Neural cell (in vitro differentiated cells): Measurements from ENCODE around the gene ZP1. TPM values are rescaled to one million over a fixed set of nuclear protein-coding genes. Genes with fewer than 3 reads are reported as not detected.

Experiments used
- H2AFZ ChIP-seq: fragments of 200-600, 300-800 bp; sonication (generic), shearing (Covaris generic); 2 replicates; pipeline ENCODE4 v1.6.0; 2014; ENCODE audit warnings: low read depth, mild to moderate bottlenecking, antibody characterized with exemption, low read length, moderate library complexity
- H3F3A ChIP-seq: fragments of 200-600 bp; shearing (Covaris generic); 2 replicates; pipeline ENCODE4 v1.6.1; 2016; ENCODE audit warnings: mild to moderate bottlenecking, moderate library complexity, mixed read lengths, antibody characterized with exemption, low read length; ENCODE audit not compliant: insufficient read depth, poor library complexity, severe bottlenecking
- H3K27ac ChIP-seq: fragments of 200-600, 300-800 bp; sonication (generic), shearing (Covaris generic); 2 replicates; pipeline ENCODE4 v1.5.1; 2014; ENCODE audit warnings: mild to moderate bottlenecking, low read length, moderate library complexity
- H3K27me3 ChIP-seq: fragments of 300-800, 200-600 bp; sonication (generic), shearing (Covaris generic); 2 replicates; pipeline ENCODE4 v1.6.0; 2014; ENCODE audit warnings: mild to moderate bottlenecking, low read depth, low read length, moderate library complexity; ENCODE audit not compliant: insufficient read depth
- H3K36me3 ChIP-seq: fragments of 300-800, 200-600 bp; sonication (generic), shearing (Covaris generic); 2 replicates; pipeline ENCODE4 v1.5.1; 2014; ENCODE audit warnings: mild to moderate bottlenecking, antibody characterized with exemption, low read length, moderate library complexity; ENCODE audit not compliant: insufficient read depth
- H3K4me2 ChIP-seq: fragments of 300-800, 200-600 bp; sonication (generic), shearing (Covaris generic); 2 replicates; pipeline ENCODE4 v1.6.0; 2014; ENCODE audit warnings: mild to moderate bottlenecking, low read length
- H3K4me3 ChIP-seq: fragments of 300-800, 200-600 bp; sonication (generic), shearing (Covaris generic); 2 replicates; pipeline ENCODE4 v1.5.1; 2014; ENCODE audit warnings: mild to moderate bottlenecking, low read length, moderate library complexity
- H3K79me2 ChIP-seq: fragments of 200-600 bp; shearing (Covaris generic); replicated peaks from 2 replicates; pipeline ENCODE4 v1.6.0; 2014; ENCODE audit warnings: mild to moderate bottlenecking, low read length, moderate library complexity; ENCODE audit not compliant: insufficient read depth
- H3K9ac ChIP-seq: fragments of 300-800, 200-600 bp; sonication (generic), shearing (Covaris generic); 2 replicates; pipeline ENCODE4 v1.6.1; 2016; ENCODE audit warnings: mild to moderate bottlenecking, low read length, mixed read lengths
- H3K9me2 ChIP-seq: fragments of 200-600 bp; shearing (Covaris generic); 2 replicates; pipeline ENCODE4 v1.6.1; 2016; ENCODE audit warnings: mild to moderate bottlenecking, low read length, mixed read lengths; ENCODE audit not compliant: insufficient read depth
- H3K9me3 ChIP-seq: fragments of 200-600, 300-800 bp; sonication (generic), shearing (Covaris generic); 2 replicates; pipeline ENCODE4 v1.6.1; 2016; ENCODE audit warnings: mild to moderate bottlenecking, mixed run types, low read length, moderate library complexity, mixed read lengths
- H4K20me1 ChIP-seq: fragments of 200-600 bp; shearing (Covaris generic); 2 replicates; pipeline ENCODE4 v1.6.1; 2016; ENCODE audit warnings: mild to moderate bottlenecking, mixed run types; ENCODE audit not compliant: insufficient read depth
- EP300 ChIP-seq: fragments of 450-650 bp; conservative IDR thresholded peaks from 2 replicates; pipeline ENCODE4 v1.6.1; 2014; ENCODE audit warnings: antibody characterized with exemption, mild to moderate bottlenecking, moderate library complexity; ENCODE audit not compliant: poor library complexity, severe bottlenecking
- EZH2 ChIP-seq: fragments of 200-600, 300-800 bp; shearing (Covaris generic), sonication (generic); IDR thresholded peaks from 2 replicates; pipeline ENCODE4 v1.6.1; 2014; ENCODE audit warnings: antibody characterized with exemption, low read length, borderline replicate concordance, mild to moderate bottlenecking; ENCODE audit not compliant: insufficient read depth, poor library complexity, severe bottlenecking
- MXI1 ChIP-seq: fragments of 450-650 bp; conservative IDR thresholded peaks from 2 replicates; pipeline ENCODE4 v1.6.1; 2014; ENCODE audit warnings: antibody characterized with exemption, mild to moderate bottlenecking; ENCODE audit not compliant: poor library complexity, severe bottlenecking
- POLR2AphosphoS5 ChIP-seq: IDR thresholded peaks from 2 replicates; pipeline ENCODE4 v1.6.1; 2012
- RAD21 ChIP-seq: fragments of 450-650 bp; conservative IDR thresholded peaks from 2 replicates; pipeline ENCODE4 v1.6.1; 2014; ENCODE audit warnings: antibody characterized with exemption, mild to moderate bottlenecking, moderate library complexity
- REST ChIP-seq: IDR thresholded peaks from 2 replicates; pipeline ENCODE4 v1.6.1; 2012; ENCODE audit warnings: borderline replicate concordance
- SMC3 ChIP-seq: fragments of 450-650 bp; conservative IDR thresholded peaks from 2 replicates; pipeline ENCODE4 v1.6.1; 2014; ENCODE audit warnings: antibody characterized with exemption, mild to moderate bottlenecking, moderate library complexity; ENCODE audit not compliant: poor library complexity
- TAF1 ChIP-seq: IDR thresholded peaks from 2 replicates; pipeline ENCODE4 v1.6.1; 2012; ENCODE audit warnings: low read depth
- polyA plus RNA-seq: library from polyadenylated mRNA; depleted of rRNA; stranded (reverse); fragments of >200 nt; gene quantifications from 2 replicates; pipeline ENCODE4 v1.2.3, GENCODE V29; 2014
- TF ChIP-seq, protein P1 (sequence below): fragments of 450-650 bp; IDR thresholded peaks from 2 replicates; pipeline ENCODE4 v1.5.1; 2014; ENCODE audit warnings: antibody characterized with exemption, mild to moderate bottlenecking, moderate library complexity; ENCODE audit not compliant: poor library complexity, severe bottlenecking

Gene ZP1
- polyA plus RNA-seq, 1 donor from 2014 or later = 1.5 TPM

- TF ChIP-seq TAF1 = no peak
- Histone ChIP-seq H2AFZ (no peak overlapping the region), H3K9me3 (no peaks in the 10 kb centered on the region), H3K36me3 (no peaks in the 10 kb centered on the region), H3K9me2 (no peaks in the 10 kb centered on the region), H3K9ac (no peak overlapping the region), H3K27ac (no peak overlapping the region), H3K79me2 (no peaks in the 10 kb centered on the region), H3K4me3 (no peak overlapping the region), H3K4me2 (no peak overlapping the region), H3K27me3 (no peaks in the 10 kb centered on the region), H3F3A (no peaks in the 10 kb centered on the region), H4K20me1 (no peaks in the 10 kb centered on the region)
Observed at GRCh38 chr11:60857378-60858232, 9.7 kb upstream of the ZP1 start.

DNA sequence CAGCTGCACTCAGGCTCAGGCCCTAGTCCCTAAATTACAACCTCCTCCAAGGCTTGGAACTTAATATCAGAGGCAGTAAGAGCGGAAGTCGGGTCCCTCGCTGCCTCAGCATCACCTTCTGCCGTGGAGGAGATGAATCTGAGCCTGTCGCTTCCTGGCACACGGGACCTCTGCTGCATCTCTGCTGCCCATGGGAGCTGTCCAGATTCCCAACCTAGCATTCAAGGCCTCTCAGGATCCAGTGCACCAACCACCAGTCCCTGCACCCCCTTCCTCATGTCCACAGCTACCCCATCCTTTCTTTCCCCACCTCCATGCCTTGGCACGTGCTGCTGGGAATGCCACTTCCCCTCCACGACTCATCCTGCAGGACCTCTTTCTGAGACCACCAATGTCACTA lies 9.1 kb upstream of the ZP1 start:
- no peaks in the 10 kb centered on the region for H3K9me3 ChIP-seq
- no peak overlapping the region for H3K4me3 ChIP-seq
- no peaks in the 10 kb centered on the region for H3F3A ChIP-seq
- H3K36me3 ChIP-seq = no peaks in the 10 kb centered on the region
- H3K79me2 ChIP-seq = no peaks in the 10 kb centered on the region
- no peak overlapping the region for H3K4me2 ChIP-seq
- H3K9ac ChIP-seq = no peak overlapping the region
- H3K9me2 ChIP-seq = no peaks in the 10 kb centered on the region
- no peak overlapping the region for H2AFZ ChIP-seq
- TF ChIP-seq RAD21 (no peak), POLR2AphosphoS5 (no peak), TAF1 (no peak), REST (no peak), MXI1 (no peak), EP300 (no peak), SMC3 (no peak), EZH2 (no peak)
- TF ChIP-seq, protein P1, sequence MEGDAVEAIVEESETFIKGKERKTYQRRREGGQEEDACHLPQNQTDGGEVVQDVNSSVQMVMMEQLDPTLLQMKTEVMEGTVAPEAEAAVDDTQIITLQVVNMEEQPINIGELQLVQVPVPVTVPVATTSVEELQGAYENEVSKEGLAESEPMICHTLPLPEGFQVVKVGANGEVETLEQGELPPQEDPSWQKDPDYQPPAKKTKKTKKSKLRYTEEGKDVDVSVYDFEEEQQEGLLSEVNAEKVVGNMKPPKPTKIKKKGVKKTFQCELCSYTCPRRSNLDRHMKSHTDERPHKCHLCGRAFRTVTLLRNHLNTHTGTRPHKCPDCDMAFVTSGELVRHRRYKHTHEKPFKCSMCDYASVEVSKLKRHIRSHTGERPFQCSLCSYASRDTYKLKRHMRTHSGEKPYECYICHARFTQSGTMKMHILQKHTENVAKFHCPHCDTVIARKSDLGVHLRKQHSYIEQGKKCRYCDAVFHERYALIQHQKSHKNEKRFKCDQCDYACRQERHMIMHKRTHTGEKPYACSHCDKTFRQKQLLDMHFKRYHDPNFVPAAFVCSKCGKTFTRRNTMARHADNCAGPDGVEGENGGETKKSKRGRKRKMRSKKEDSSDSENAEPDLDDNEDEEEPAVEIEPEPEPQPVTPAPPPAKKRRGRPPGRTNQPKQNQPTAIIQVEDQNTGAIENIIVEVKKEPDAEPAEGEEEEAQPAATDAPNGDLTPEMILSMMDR = no peak
- no peaks in the 10 kb centered on the region for H3K27me3 ChIP-seq
- no peaks in the 10 kb centered on the region for H4K20me1 ChIP-seq
- no peak overlapping the region for H3K27ac ChIP-seq
